Measurements from ENCODE around the gene TTC28. TPM values are rescaled to one million over a fixed set of nuclear protein-coding genes. Genes with fewer than 3 reads are reported as not detected.

The TTC28 gene
- total RNA-seq, 1 donor from 2014 or later = 1.3 TPM

DNA sequence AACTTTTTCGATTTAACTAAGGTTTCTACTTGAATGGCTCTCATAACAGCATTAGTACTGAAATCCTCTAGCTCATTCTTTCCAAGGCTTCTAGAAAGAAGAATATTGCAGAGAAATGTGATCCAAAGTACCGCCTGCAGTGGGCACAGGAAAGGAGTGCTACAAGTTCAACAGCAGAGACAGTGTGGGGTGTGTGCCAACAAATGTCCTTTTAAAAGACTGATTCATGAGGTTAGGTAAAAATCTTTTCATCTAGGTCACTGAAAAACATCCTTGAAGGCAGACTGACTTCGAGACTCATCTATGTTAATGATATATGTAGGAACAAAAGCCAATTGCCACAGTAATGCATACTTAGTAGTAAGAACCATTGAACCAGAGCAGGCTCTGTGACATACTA lies 411.5 kb downstream of the TTC28 start:
- peak; percentile 7 for FAIRE-seq
- no peak for TF ChIP-seq CTCF (IDR thresholded peaks at IDR 0.05; ENCODE audit: insufficient read depth, low read length, severe bottlenecking)
- DNase-seq (ENCODE audit: low read depth) = no peak
- no peaks in the 10 kb centered on the region for H3K27me3 ChIP-seq (ENCODE audit: control insufficient read depth, insufficient read depth, low read length)
- no peaks in the 10 kb centered on the region for H3K36me3 ChIP-seq (ENCODE audit: control insufficient read depth, insufficient read depth, low read length)
- H3K4me3 ChIP-seq (ENCODE audit: low read depth, low read length) = no peak overlapping the region

- Histone ChIP-seq H3K4me3 (ENCODE audit: low read depth, low read length) (no peak overlapping the region), H3K36me3 (ENCODE audit: control insufficient read depth, insufficient read depth, low read length) (no peaks in the 10 kb centered on the region), H3K27me3 (ENCODE audit: control insufficient read depth, insufficient read depth, low read length) (no peaks in the 10 kb centered on the region)
- no peak for TF ChIP-seq CTCF (IDR thresholded peaks at IDR 0.05; ENCODE audit: insufficient read depth, low read length, severe bottlenecking)
- no peak for DNase-seq (ENCODE audit: low read depth)
- FAIRE-seq = no peak
Observed at GRCh38 chr22:28260619-28261018, 419.0 kb downstream of the TTC28 start.

DNA sequence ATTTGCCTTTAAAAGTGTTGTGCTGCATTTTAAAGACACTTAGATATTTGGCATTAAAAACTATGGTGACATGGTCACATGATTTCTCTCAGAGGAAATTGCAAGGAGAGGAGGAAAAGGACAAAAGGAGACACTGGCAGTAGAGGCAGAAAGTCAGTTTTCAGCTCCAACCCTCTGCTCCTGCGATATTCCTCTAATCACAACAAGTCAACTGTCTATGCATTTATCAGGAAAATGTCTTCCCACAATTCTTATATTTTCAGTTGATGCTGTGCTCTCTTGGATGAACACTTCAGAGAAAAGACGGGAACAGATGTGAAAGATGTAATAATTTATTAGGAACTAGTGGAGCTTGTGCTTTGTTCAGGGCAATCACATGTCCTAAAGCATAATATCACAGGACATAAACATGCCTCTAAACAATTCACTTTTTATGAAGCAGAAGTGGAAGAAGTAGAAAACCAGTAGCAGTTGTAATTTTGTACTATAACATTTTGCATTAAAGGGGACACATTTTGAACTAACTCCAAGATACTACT lies 419.8 kb downstream of the TTC28 start:
- Histone ChIP-seq H3K36me3 (ENCODE audit: control insufficient read depth, insufficient read depth, low read length) (no peaks in the 10 kb centered on the region), H3K4me3 (ENCODE audit: low read depth, low read length) (no peak overlapping the region), H3K27me3 (ENCODE audit: control insufficient read depth, insufficient read depth, low read length) (no peaks in the 10 kb centered on the region)
- DNase-seq (ENCODE audit: low read depth) (no peak), FAIRE-seq (no peak)
- no peak for TF ChIP-seq CTCF (IDR thresholded peaks at IDR 0.05; ENCODE audit: insufficient read depth, low read length, severe bottlenecking)

GRCh38 chr22:28254396-28254795 lies 425.2 kb downstream of the TTC28 start:
- no peak overlapping the region for H3K4me3 ChIP-seq (ENCODE audit: low read depth, low read length)
- FAIRE-seq (no peak), DNase-seq (ENCODE audit: low read depth) (peak; percentile 12)
- H3K27me3 ChIP-seq (ENCODE audit: control insufficient read depth, insufficient read depth, low read length) = no peaks in the 10 kb centered on the region
- H3K36me3 ChIP-seq (ENCODE audit: control insufficient read depth, insufficient read depth, low read length) = no peaks in the 10 kb centered on the region
- TF ChIP-seq CTCF (IDR thresholded peaks at IDR 0.05; ENCODE audit: insufficient read depth, low read length, severe bottlenecking) = no peak

DNA sequence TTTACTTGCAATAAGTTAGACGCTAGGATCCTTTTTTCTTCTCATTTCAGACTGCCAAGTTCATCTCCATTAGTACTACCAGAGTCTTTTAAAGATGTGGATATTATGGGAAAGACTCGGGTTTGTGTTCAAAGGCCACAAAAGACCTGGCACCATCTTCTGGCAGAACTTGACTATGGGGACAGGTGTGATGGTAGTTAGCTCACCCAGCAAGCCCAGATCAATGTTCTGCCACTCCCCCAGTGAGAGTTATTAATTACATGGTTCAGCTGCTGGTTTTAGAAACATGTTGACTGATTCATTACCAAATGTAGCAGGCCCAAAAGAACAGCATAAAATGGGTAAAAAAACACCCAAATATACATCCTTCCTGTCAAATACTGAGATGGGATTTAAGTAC lies 427.1 kb downstream of the TTC28 start:
- no peak for DNase-seq (ENCODE audit: low read depth)
- FAIRE-seq = no peak
- Histone ChIP-seq H3K36me3 (ENCODE audit: control insufficient read depth, insufficient read depth, low read length) (no peaks in the 10 kb centered on the region), H3K4me3 (ENCODE audit: low read depth, low read length) (no peak overlapping the region), H3K27me3 (ENCODE audit: control insufficient read depth, insufficient read depth, low read length) (no peaks in the 10 kb centered on the region)
- no peak for TF ChIP-seq CTCF (IDR thresholded peaks at IDR 0.05; ENCODE audit: insufficient read depth, low read length, severe bottlenecking)

GRCh38 chr22:28250036-28250695 lies 429.5 kb downstream of the TTC28 start:
- FAIRE-seq (no peak), DNase-seq (ENCODE audit: low read depth) (no peak)
- no peak for TF ChIP-seq CTCF (IDR thresholded peaks at IDR 0.05; ENCODE audit: insufficient read depth, low read length, severe bottlenecking)
- H3K27me3 ChIP-seq (ENCODE audit: control insufficient read depth, insufficient read depth, low read length) = no peaks in the 10 kb centered on the region
- H3K4me3 ChIP-seq (ENCODE audit: low read depth, low read length) = no peak overlapping the region
- no peaks in the 10 kb centered on the region for H3K36me3 ChIP-seq (ENCODE audit: control insufficient read depth, insufficient read depth, low read length)

Measured in bronchial epithelial cell (primary cell).